Activated CD4-positive, alpha-beta memory T cell treated with anti-CD3 and anti-CD28 coated beads, Interleukin-2, amount 10 ng/mL, durations not matched to agents 7 days and 5 days (primary cell): ENCODE measurements around the gene CDC5L. TPM values are rescaled to one million over a fixed set of nuclear protein-coding genes. Genes with fewer than 3 reads are reported as not detected.

Source experiments
- CTCF ChIA-PET: fragments of 350-600 bp; sonication (Branson Sonifier 250); formaldehyde crosslinking; loops from one replicate; lab custom pipeline; 2021; ENCODE audit warnings: antibody characterized with exemption, inconsistent platforms; lab: Charles Lee
- POLR2A ChIA-PET: fragments of 350-600 bp; sonication (Branson Sonifier 250); formaldehyde crosslinking; loops from one replicate; lab custom pipeline; 2021; ENCODE audit warnings: antibody characterized with exemption; lab: Charles Lee
- DNase-seq: peaks from one replicate; pipeline ENCODE4 v3.0.0-alpha.2; 2020
- H3K27ac Mint-ChIP-seq: one replicate; pipeline ENCODE4 v1.8.0; 2021; ENCODE audit warnings: mild to moderate bottlenecking, mixed read lengths
- H3K27me3 Mint-ChIP-seq: one replicate; pipeline ENCODE4 v1.8.0; 2021; ENCODE audit warnings: mixed read lengths
- H3K36me3 Mint-ChIP-seq: one replicate; pipeline ENCODE4 v1.8.0; 2021; ENCODE audit warnings: low read depth, mixed read lengths
- H3K4me1 Mint-ChIP-seq: one replicate; pipeline ENCODE4 v1.8.0; 2021; ENCODE audit warnings: mixed read lengths
- H3K4me3 Mint-ChIP-seq: one replicate; pipeline ENCODE4 v1.8.0; 2021; ENCODE audit warnings: mild to moderate bottlenecking, mixed read lengths
- H3K9me3 Mint-ChIP-seq: one replicate; pipeline ENCODE4 v1.8.0; 2021; ENCODE audit warnings: mixed read lengths
- total RNA-seq, 2 experiments: library from RNA; stranded (reverse); gene quantifications; one replicate each; pipeline ENCODE4 v1.2.3, GENCODE V29; 2021

The CDC5L gene
- total RNA-seq, 2 experiments from 2014 or later, result 23.8 to 24.2 TPM

DNA sequence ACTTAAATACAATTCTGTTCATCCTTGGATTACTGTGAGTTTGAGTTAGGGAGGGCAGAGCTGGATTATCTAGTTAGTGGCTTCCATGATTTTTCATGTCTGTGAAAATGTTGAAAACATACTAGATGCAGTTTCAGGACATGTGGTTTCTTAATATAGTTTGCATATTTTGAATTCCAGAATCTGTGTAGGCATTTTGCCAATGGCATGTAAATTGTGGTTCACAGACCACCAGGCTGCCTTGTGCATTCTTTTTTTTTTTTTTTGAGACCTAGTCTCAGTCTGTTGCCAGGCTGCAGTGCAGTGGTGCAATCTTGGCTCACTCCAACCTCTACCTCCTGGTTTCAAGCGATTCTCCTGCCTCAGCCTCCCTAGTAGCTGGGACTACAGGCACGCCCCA, 42.8 kb downstream of the CDC5L start:
- H3K4me3 Mint-ChIP-seq, result no peak overlapping the region
- CTCF ChIA-PET, result interaction anchor here (1.0 to 5.5 kb wide), 5 partner anchors 8 to 1493 kb away, joined by 3 to 28 read pairs (median 5); no protein-coding TSS in a partner anchor
- POLR2A ChIA-PET, result no interaction called here
- H3K27ac Mint-ChIP-seq, result no peak overlapping the region
- no peaks in the 10 kb centered on the region for H3K27me3 Mint-ChIP-seq
- H3K9me3 Mint-ChIP-seq, result no peaks in the 10 kb centered on the region
- DNase-seq, result no peak
- H3K4me1 Mint-ChIP-seq, result peaks cover under 1% of the 10 kb centered on the region
- H3K36me3 Mint-ChIP-seq, result peaks cover 54% of the 10 kb centered on the region

DNA sequence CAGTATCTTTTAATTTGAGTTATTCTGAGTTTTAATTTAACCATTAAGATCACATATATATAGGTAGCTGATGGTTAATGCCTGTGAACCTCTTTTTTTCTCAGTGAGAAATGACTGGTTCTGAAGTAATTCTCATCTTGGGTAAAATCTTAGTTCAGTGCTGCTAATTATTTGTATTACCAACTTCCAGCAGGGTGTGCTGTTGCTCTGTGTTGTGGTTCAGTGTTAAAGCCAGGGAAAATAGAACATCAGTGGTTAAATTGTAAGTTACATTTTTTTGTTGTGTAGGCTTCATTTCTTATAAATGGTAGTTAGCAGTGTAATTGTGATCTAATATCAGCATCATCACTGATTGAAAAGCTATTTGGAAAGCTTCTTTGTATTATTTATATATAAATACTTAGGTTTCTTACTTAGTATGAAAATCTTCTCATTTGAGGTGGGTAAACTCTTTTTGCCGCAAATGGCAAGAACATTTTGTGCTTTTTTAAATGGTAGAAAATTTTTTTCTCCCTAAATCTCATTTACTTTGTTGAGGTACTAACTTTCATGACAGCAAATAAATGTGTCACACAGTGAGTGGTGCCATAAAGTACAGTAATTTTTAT, 43.7 kb downstream of the CDC5L start:
- peaks cover 1% of the 10 kb centered on the region for H3K4me1 Mint-ChIP-seq
- peaks cover 46% of the 10 kb centered on the region for H3K36me3 Mint-ChIP-seq
- H3K27ac Mint-ChIP-seq, result no peak overlapping the region
- POLR2A ChIA-PET, result no interaction called here
- CTCF ChIA-PET, result interaction anchor here (1.0 to 5.5 kb wide), 12 partner anchors 9 to 1493 kb away, joined by 3 to 28 read pairs (median 4); no protein-coding TSS in a partner anchor
- peak; percentile 51 for DNase-seq
- no peaks in the 10 kb centered on the region for H3K9me3 Mint-ChIP-seq
- no peaks in the 10 kb centered on the region for H3K27me3 Mint-ChIP-seq
- H3K4me3 Mint-ChIP-seq, result no peak overlapping the region

DNA sequence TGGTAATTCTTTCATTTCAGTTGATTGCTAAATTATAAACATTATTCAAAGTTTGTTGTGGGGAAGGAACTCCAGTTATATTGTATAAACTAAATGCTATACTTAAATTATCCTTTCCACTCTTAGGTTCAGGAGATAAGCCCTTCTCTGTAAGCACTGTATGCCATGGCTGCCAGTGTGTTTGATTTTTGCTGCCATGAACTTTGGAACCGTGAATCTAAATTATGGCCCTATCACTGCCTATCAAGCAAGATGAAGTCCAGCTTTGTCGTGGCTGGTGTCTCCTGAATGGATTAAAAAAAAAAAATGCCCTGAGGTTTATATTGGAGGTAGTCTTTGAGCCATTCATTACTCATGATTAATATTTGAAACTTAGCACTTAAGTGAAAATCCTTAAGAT, 44.7 kb downstream of the CDC5L start:
- no peaks in the 10 kb centered on the region for H3K9me3 Mint-ChIP-seq
- ChIA-PET POLR2A (no interaction called here), CTCF (interaction anchor here (1.2 to 5.5 kb wide), 10 partner anchors 8 to 100 kb away, joined by 3 to 28 read pairs (median 6); no protein-coding TSS in a partner anchor)
- H3K27me3 Mint-ChIP-seq, result no peaks in the 10 kb centered on the region
- H3K27ac Mint-ChIP-seq, result no peak overlapping the region
- DNase-seq, result no peak
- no peak overlapping the region for H3K4me3 Mint-ChIP-seq
- H3K4me1 Mint-ChIP-seq, result peaks cover 1% of the 10 kb centered on the region
- H3K36me3 Mint-ChIP-seq, result peaks cover 40% of the 10 kb centered on the region

DNA sequence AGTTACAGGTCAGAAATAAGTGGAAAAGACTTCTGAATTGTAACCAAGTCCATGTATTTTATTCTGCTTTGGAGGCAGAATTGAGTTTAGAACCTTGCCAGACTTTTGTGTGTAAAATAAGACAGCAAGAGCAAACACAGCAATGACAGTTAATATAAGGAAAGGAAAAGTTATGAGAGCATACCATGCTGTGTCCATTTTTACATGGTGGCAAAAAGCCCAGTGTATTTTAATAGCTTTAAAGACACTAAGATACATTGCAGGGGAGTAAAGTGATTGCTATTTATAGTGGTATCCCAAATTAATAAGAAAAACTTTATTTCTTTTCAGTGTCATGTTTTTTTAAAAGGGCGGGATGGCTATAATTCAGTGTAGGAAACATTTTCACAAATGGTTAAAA, 45.2 kb downstream of the CDC5L start:
- Mint-ChIP-seq H3K36me3 (peaks cover 42% of the 10 kb centered on the region), H3K27ac (no peak overlapping the region), H3K27me3 (no peaks in the 10 kb centered on the region), H3K9me3 (no peaks in the 10 kb centered on the region), H3K4me1 (peaks cover 1% of the 10 kb centered on the region), H3K4me3 (no peak overlapping the region)
- POLR2A ChIA-PET, result no interaction called here
- CTCF ChIA-PET, result interaction anchor here (1.7 to 3.4 kb wide), 5 partner anchors 12 to 37 kb away, joined by 4 to 16 read pairs (median 9); no protein-coding TSS in a partner anchor
- no peak for DNase-seq

DNA sequence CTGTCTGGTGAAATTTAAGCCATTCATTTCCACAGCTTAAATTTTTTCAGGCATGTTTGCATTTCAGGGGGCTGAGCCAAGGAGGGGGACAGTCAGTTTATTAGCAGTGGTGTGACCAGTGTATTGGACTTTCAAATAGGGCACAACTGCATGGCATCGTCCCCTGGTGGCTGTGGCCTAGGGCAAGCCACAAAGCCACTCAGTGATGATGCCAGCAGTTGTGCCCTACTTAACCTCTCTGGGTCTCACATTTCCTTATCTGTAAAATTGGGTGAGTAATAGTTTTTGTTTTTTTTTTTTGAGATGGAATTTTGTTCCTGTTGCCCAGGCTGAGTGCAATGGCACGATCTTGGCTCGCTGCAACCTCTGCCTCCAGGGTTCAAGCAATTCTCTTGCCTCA, 48.0 kb downstream of the CDC5L start:
- Mint-ChIP-seq H3K9me3 (no peaks in the 10 kb centered on the region), H3K27me3 (no peaks in the 10 kb centered on the region), H3K36me3 (peaks cover 48% of the 10 kb centered on the region), H3K4me3 (no peak overlapping the region), H3K27ac (no peak overlapping the region), H3K4me1 (peaks cover 1% of the 10 kb centered on the region)
- DNase-seq, result no peak
- POLR2A ChIA-PET, result interaction anchor here (1.5 kb wide), 1 partner anchor 9 kb away, joined by 7 read pairs; no protein-coding TSS in a partner anchor
- CTCF ChIA-PET, result interaction anchor here (0.7 to 3.4 kb wide), 2 partner anchors 20 to 68 kb away, joined by 4 to 16 read pairs; no protein-coding TSS in a partner anchor

DNA sequence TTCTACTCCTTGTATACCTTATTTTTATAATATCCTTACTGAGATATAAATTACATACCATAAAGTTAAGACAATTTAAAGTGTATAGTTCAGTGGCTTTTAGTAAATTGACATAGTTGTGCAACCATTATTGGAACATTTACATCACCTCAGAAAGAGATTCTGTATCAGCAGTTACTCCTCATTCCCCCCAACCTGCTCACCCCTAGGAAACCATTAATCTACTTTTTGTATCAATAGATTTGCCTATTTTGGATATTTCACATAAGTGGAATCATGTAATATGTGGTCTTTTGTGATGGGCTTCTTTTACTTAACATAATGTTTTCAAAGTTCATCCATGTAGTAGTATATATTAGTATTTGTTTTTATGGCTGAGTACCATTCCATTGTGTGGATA, 51.3 kb downstream of the CDC5L start:
- DNase-seq, result no peak
- ChIA-PET CTCF (interaction anchor here (1.2 to 2.1 kb wide), 3 partner anchors 7 to 37 kb away, joined by 3 to 8 read pairs (median 6); no protein-coding TSS in a partner anchor), POLR2A (no interaction called here)
- peaks cover 55% of the 10 kb centered on the region for H3K36me3 Mint-ChIP-seq
- no peak overlapping the region for H3K4me3 Mint-ChIP-seq
- H3K27ac Mint-ChIP-seq, result no peak overlapping the region
- H3K9me3 Mint-ChIP-seq, result peaks cover 20% of the 10 kb centered on the region
- H3K4me1 Mint-ChIP-seq, result peaks cover 5% of the 10 kb centered on the region
- H3K27me3 Mint-ChIP-seq, result no peaks in the 10 kb centered on the region

DNA sequence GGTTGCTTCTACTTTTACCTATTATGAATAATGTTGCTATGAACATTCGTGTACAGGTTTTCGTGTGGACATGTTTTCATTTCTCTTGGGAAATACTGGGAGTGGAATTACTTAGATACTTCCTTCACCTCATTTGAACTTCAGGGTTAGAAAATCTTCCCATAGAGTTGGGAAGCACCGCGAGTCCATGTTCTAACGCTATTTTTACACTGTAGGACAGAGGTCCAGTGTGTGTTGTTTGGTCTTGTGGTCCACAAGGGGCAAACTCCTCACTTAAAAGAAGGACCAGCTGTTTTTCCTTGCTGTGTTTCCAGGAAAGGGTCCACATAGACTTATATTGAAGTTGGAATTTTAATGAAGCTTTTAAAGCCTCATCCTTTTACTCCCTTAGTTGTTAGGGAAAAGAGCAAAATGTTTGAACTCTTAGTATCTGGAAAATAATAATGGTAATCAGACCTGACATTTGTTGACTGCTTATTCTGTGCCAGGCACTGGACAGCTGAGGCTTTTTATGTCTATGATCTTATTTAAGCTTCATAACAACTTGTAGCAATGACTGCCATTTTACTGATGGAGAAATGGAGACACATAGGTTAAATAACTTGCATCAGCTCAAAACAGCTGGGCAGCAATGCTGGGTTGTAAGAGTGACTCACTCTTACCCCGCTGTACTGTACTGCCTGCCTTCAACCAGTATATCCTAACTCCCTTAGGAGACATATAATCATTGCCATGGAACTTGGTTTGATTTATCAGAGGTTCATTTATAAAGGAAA, 52.0 kb downstream of the CDC5L start:
- Mint-ChIP-seq H3K4me3 (no peak overlapping the region), H3K27me3 (no peaks in the 10 kb centered on the region), H3K9me3 (peaks cover 24% of the 10 kb centered on the region), H3K4me1 (peaks cover 5% of the 10 kb centered on the region), H3K27ac (no peak overlapping the region), H3K36me3 (peaks cover 57% of the 10 kb centered on the region)
- POLR2A ChIA-PET, result no interaction called here
- no peak for DNase-seq
- CTCF ChIA-PET, result interaction anchor here (1.0 to 2.1 kb wide), 3 partner anchors 8 to 36 kb away, joined by 3 to 6 read pairs (median 3); no protein-coding TSS in a partner anchor

DNA sequence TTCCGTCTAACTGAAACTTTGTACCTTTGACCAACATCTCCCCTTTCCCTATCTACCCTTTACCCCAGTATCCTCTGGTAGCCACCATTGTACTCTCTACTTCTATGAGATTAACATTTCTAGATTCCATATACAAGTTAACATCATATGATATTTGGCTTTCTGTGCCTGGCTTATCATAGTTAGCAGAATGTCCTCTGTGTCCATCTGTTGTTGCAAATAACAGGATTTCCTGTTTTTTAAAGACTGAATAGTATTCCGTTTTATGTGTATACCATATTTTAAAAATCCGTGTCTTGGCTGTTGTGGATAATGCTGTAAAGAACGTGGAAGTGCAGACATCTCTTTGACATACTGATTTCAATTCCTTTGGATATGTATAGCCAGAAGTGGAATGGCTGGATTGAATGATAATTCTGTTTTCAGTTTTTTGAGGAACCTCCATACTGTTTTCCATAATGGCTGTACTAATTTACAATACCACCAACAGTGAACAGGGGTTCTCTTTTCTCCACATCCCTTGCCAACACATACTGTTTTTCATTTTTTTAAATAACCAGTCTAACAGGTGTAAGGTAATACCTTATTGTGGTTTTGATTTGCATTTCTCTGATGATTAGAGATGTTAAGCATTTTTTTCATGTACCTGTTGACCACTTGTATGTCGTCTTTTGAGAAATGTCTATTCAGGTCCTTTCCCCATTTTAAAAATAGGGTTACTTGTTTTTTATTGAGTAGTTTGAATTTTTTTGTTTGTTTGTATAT, 53.8 kb downstream of the CDC5L start:
- Mint-ChIP-seq H3K4me1 (peaks cover 5% of the 10 kb centered on the region), H3K9me3 (peaks cover 24% of the 10 kb centered on the region), H3K4me3 (no peak overlapping the region), H3K27me3 (no peaks in the 10 kb centered on the region), H3K27ac (no peak overlapping the region), H3K36me3 (peaks cover 71% of the 10 kb centered on the region)
- CTCF ChIA-PET, result interaction anchor here (0.7 to 2.1 kb wide), 3 partner anchors 10 to 35 kb away, joined by 3 to 6 read pairs (median 3); no protein-coding TSS in a partner anchor
- POLR2A ChIA-PET, result no interaction called here
- DNase-seq, result no peak

DNA sequence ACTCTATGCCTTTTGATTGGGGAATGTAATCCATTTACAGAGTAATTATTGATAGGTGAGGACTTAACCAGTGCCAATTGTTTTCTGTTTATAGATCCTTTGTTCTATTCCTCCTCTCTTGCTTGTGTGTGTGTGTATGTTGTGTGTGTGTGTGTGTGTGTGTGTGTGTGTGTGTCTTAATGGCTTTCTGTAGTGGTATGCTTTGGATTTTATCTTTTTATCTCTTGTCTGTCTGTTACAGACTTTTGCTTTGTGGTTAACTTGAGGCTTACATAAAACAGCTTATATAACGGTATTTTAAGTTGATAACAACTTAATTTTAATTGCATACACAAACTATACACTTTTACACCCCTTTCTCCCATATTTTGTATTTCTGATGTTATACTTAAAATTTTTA, 54.7 kb downstream of the CDC5L start:
- peaks cover 24% of the 10 kb centered on the region for H3K9me3 Mint-ChIP-seq
- DNase-seq, result no peak
- no peak overlapping the region for H3K4me3 Mint-ChIP-seq
- ChIA-PET POLR2A (interaction anchor here (0.8 kb wide), 1 partner anchor 8 kb away, joined by 3 read pairs; no protein-coding TSS in a partner anchor), CTCF (interaction anchor here (0.7 to 1.0 kb wide), 2 partner anchors 11 to 13 kb away, joined by 3 to 4 read pairs; no protein-coding TSS in a partner anchor)
- peaks cover 5% of the 10 kb centered on the region for H3K4me1 Mint-ChIP-seq
- H3K27me3 Mint-ChIP-seq, result no peaks in the 10 kb centered on the region
- no peak overlapping the region for H3K27ac Mint-ChIP-seq
- peaks cover 74% of the 10 kb centered on the region for H3K36me3 Mint-ChIP-seq

DNA sequence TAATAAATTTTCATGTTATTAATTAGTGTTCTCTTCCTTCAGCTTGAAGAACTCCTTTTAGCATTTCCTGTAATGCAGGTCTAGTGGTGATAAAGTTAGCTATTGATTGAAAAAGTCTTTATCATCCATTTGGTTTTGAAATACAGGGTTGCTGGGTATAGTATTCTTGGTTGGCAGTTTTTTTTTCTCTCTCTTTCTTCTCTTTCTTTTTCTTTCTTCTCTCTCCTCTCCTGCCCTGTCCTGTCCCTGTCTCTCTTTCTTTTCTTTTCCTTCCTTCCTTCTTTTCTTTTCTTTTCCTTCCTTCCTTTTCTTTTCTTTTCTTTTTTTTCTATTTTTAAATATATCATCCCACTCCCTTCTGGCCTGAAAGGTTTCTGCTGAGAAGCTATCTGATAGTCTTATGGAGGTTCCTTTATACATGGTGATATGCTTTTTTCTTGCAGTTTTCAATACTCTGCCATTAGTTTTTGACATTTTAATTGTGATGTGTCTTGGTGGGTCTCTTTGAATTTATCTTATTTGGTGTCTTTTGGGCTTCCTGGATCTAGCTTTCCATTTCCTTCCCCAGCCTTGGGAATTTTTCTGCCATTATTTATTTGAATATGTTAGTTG, 55.4 kb downstream of the CDC5L start:
- H3K9me3 Mint-ChIP-seq, result peaks cover 24% of the 10 kb centered on the region
- peaks cover 77% of the 10 kb centered on the region for H3K36me3 Mint-ChIP-seq
- no peak overlapping the region for H3K4me3 Mint-ChIP-seq
- H3K27me3 Mint-ChIP-seq, result no peaks in the 10 kb centered on the region
- ChIA-PET CTCF (interaction anchor here (0.7 to 2.5 kb wide), 4 partner anchors 10 to 36 kb away, joined by 3 to 9 read pairs (median 4); no protein-coding TSS in a partner anchor), POLR2A (interaction anchor here (0.7 to 0.8 kb wide), 2 partner anchors 9 to 82 kb away, joined by 3 read pairs; no protein-coding TSS in a partner anchor)
- H3K27ac Mint-ChIP-seq, result no peak overlapping the region
- DNase-seq, result no peak
- peaks cover 5% of the 10 kb centered on the region for H3K4me1 Mint-ChIP-seq

DNA sequence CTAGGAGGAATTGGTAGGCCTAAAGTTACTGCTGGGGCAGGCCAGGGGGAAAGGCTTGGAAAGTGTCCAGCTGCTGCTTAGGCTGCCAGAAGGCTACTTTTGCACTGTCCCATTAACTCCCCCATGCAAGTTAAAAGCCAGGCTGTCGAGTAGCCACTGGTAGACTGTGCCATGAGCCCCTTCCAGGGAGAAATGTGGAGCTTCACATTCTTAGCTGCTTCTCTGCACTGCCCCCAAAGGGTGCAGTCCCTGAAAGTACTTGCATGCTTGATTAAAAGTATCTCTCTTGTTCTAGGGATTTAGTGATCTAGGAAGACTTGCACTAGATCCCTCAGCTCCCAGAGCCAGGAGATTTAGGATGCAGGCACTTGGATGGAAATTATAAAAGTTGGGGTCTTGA, 57.3 kb downstream of the CDC5L start:
- CTCF ChIA-PET, result interaction anchor here (1.0 to 2.5 kb wide), 2 partner anchors 11 to 13 kb away, joined by 3 to 9 read pairs; no protein-coding TSS in a partner anchor
- no peak overlapping the region for H3K27ac Mint-ChIP-seq
- peaks cover 66% of the 10 kb centered on the region for H3K36me3 Mint-ChIP-seq
- H3K4me1 Mint-ChIP-seq, result peaks cover 5% of the 10 kb centered on the region
- peaks cover 24% of the 10 kb centered on the region for H3K9me3 Mint-ChIP-seq
- no peak overlapping the region for H3K4me3 Mint-ChIP-seq
- no peak for DNase-seq
- POLR2A ChIA-PET, result interaction anchor here (1.0 to 2.3 kb wide), 2 partner anchors 10 to 199 kb away, joined by 3 to 7 read pairs; no protein-coding TSS in a partner anchor
- H3K27me3 Mint-ChIP-seq, result no peaks in the 10 kb centered on the region
